H1 (cell line): Measurements from ENCODE around the gene PNLDC1. TPM values are rescaled to one million over a fixed set of nuclear protein-coding genes. Genes with fewer than 3 reads are reported as not detected.

Experiments used
- CBX8 ChIP-seq: fragments of 300-800, 300-1000 bp; sonication (generic); IDR thresholded peaks from 2 replicates; pipeline ENCODE4 v1.7.1; 2016; ENCODE audit warnings: low read depth, low read length, borderline replicate concordance
- SP2 ChIP-seq: IDR thresholded peaks from 2 replicates; pipeline ENCODE4 v1.6.1; 2012; ENCODE audit warnings: mild to moderate bottlenecking, low read length, inconsistent platforms
- polyA plus RNA-seq, 7 experiments: library from polyadenylated mRNA; depleted of rRNA in 3 of 7; stranded (reverse) in 5 of 7; unstranded in 2 of 7; fragments of >200 nt in 5 of 7; fragments of 200-250 nt in 2 of 7; gene quantifications; 1 replicate in 5 of 7; 2 replicates in 1 of 7; 4 replicates in 1 of 7; pipeline versions ENCODE4 v1.2.1 to v1.2.3, GENCODE V29; 2011 to 2013; ENCODE audit warnings: missing spikeins in 2 of 7, mixed read lengths in 2 of 7
- total RNA-seq: library from RNA; stranded (reverse); fragmentation: NEBNext Ultra II Directional; extraction: Animal tissue kit (Norgen Biotek cat#: 25700); gene quantifications from 2 replicates; pipeline ENCODE4 v1.2.1, GENCODE V29; 2021

The PNLDC1 gene
- total and polyA plus RNA-seq, 2 of the 8 experiments (the other 6 are each of a cell fraction or from before 2014, with no cell fraction given), result 0.15 to 0.34 TPM

- TF ChIP-seq SP2, result no peak
- no peak for TF ChIP-seq CBX8
These were observed 2.5 kb upstream of the PNLDC1 start (continued) for GRCh38 chr6:159797554-159797953.
